Measurements from ENCODE around the gene PRKCZ.

- no peak for TF ChIP-seq CTCF (IDR thresholded peaks at IDR 0.05; ENCODE audit: insufficient read depth, low read length)
- TF ChIP-seq POLR2AphosphoS5 (IDR thresholded peaks at IDR 0.05; ENCODE audit: low read depth) = no peak
- no peak for TF ChIP-seq REST (IDR thresholded peaks at IDR 0.05; ENCODE audit: insufficient replicate concordance, low read depth)
- no peak for TF ChIP-seq GABPA (IDR thresholded peaks at IDR 0.05; ENCODE audit: low read depth)
Measured at GRCh38 chr1:2025491-2025981, 24.7 kb upstream of the PRKCZ start.

Data from HL-60 (cell line).